Astrocyte of the spinal cord (primary cell): ENCODE results near the gene HYAL2.
"Not testable (repeated sequence)": the region's sequence is repeated elsewhere in the genome, so short reads cannot be mapped to it uniquely, and the experiment has no call there.

Experiments used
- DNase-seq: peaks from one replicate; pipeline ENCODE4 v3.0.0; 2011; ENCODE audit warnings: low read depth, low spot score
- H3K4me3 ChIP-seq: 2 replicates; pipeline ENCODE4 v1.5.1; 2011; ENCODE audit warnings: low read depth, mild to moderate bottlenecking, low read length, moderate library complexity
- CTCF ChIP-seq: IDR thresholded peaks from 2 replicates; pipeline ENCODE4 v1.5.1; 2012; ENCODE audit warnings: low read depth, mild to moderate bottlenecking, low read length, inconsistent platforms
- in situ Hi-C: cut with HindIII; loops from 2 replicates; pipeline ENCODE4 v1.10.0; 2017; ENCODE audit warnings: low sequenced_read_pairs

The HYAL2 gene

GRCh38 chr3:50314342-50314741 is 8.2 kb downstream of the HYAL2 start:
- H3K4me3 ChIP-seq: no peak overlapping the region
- in situ Hi-C loops: no loop called here
- no peak for TF ChIP-seq CTCF
- DNase-seq: no peak

DNA sequence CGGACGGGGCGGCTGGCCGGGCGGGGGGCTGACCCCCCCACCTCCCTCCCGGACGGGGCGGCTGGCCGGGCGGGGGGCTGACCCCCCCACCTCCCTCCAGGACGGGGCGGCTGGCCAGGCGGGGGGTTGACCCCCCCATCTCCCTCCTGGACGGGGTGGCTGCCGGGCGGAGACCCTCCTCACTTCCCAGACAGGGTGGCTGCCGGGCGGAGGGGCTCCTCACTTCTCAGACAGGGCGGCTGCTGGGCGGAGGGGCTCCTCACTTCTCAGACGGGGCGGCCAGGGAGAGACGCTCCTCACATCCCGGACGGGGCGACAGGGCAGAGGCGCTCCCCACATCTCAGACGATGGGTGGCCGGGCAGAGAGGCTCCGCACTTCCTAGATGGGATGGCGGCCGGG is 10.5 kb downstream of the HYAL2 start:
- H3K4me3 ChIP-seq, in situ Hi-C loops, DNase-seq: not testable (repeated sequence)

DNA sequence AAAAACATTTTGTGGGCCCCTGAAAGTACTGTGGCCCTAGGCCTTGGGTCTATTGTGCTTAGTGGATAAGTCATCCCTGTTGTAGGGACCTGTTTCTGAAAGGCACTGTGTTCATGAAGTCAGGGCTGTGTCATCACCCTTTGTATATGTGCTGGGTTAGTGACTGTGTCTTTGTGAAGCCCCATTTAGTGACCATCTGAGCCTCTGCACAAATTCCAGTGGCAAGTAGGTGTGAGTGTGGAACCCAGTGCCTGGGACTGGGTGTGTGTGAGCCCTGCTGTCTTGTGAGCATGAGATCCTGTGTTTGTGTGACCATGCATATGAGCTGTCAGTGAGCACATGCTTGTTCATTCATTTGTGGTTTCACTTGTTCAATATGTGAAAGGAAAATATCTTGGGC is 17.9 kb downstream of the HYAL2 start:
- in situ Hi-C loops: no loop called here
- H3K4me3 ChIP-seq: no peak overlapping the region
- TF ChIP-seq CTCF: no peak
- DNase-seq: peak; percentile 37

DNA sequence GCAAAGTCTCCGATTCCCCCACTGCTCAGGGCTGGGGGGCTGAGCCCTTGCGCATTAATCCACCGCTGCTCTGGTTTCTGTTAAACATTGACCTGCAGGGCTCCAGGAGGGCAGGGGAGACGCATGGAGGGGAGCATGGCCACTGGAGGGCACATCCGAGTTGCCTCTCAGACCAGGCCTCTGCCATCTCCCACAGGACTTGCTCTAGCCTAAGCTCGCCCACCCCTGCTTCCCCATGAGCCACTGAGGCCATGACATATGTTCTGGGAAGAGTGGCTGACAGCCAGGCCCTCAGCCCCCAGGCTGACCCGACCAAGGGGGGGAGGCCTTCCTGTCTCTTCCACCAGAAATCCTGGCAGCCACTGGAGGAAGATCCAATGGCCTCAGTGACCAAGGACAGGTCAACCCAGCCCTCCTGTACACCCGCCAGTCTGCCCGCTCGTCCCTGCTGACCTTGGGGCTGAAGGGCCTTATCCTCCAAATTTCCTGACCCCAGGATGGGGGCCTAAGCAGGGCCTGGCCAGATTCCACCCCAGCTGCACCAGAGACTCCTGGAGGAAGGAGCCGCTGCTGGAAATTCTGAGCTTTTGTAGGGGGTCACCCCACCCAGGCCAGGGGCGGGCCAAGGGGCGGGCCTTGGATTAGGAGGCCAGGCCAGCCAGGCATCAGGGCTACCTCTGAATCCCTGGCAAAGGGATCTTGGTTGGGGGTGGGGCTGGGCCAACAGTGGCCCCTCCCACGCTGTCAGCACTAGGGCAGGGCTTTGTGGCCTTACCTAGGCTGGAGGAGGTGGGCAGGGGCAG is 19.3 kb downstream of the HYAL2 start, which contains the start of gene HYAL1:
TSS of gene HYAL1 (minus strand) at position 562 of the 803 bp plus-strand sequence. CDS start 618 bp downstream, outside the sequence.
- TF ChIP-seq CTCF: no peak
- in situ Hi-C loops: no loop called here
- no peak within 1 kb of the TSS for H3K4me3 ChIP-seq
- no peak for DNase-seq

DNA sequence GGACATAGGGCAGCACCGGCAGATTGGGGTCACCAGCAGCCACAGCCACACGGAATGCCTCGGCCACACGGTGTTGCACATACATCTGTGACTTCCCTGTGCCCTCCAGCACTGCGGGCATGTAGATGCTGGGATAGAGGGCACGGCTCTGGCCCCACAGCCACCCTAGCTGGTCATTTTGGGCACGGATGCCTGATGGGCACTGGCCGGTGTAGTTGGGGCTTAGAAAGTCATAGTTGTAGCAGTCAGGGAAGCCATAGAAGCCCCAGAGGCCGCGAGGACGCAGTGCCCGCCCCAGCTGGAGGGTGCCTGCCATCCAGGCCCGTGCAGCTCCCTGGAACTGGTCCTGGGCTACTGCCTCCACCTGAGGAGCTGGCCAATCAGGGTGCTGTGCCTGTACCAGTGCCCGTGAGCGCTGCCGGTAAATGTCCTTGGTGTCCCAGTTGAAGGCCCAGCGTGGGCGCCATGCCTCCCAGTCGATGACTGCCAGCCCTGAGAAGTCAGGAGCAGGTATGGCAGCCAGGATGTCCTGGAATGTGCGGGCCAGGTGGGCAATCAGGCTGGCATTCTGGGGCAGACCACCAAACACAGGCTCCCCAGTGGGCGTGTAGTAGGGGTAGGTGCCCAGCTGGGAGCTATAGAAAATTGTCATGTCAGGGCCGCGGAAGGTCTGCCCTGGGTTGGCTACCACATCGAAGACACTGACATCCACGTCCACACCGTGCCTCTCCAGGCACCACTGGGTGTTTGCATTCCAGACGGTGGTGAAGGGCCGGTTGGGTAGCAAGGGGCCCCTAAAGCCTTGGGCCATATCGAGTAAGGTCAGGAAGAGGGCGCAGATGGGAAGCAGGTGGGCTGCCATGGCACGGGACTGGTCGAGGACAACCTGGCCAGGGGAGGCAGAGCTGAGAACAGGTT is 20.2 kb downstream of the HYAL2 start:
- in situ Hi-C loops: no loop called here
- no peak for DNase-seq

GRCh38 chr3:50300681-50301254 is 21.8 kb downstream of the HYAL2 start:
- DNase-seq: no peak
- TF ChIP-seq CTCF: no peak
- in situ Hi-C loops: no loop called here
- no peak overlapping the region for H3K4me3 ChIP-seq

More for the DNA sequence above, 20.2 kb downstream of the HYAL2 start:
- H3K4me3 ChIP-seq: no peak overlapping the region
- TF ChIP-seq CTCF: no peak
